Embryonic facial prominence (tissue), 1 donor: ENCODE measurements around the gene MAEA.

ENCODE experiments used
- DNase-seq: peaks from one replicate; pipeline ENCODE4 v3.0.0-alpha.2; 2016; ENCODE audit errors: extremely low spot score

MAEA gene

DNA sequence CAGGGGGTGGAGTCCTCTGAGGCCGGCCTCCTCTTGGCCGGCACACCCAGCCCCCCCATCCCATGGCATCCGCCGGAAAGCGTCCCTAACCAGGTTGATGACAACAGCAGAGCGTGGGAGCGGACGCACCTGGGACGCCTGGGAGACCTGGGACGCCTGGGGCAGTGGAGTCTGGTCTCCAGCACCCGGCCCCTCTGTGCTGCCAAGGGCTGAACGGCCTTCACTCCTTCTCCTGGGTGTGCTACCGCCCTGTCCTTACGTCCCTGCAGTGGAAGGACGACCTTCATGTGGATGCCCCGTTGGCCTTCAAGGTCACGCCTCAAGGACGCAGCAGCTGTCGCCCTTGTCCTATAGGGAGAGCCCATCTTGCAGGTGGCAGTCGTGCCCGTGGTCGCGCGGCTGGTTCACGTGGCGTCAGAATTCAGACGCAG lies 89.7 kb downstream of the MAEA start:
- DNase-seq: no peak

- no peak for DNase-seq
These were observed 90.2 kb downstream of the MAEA start for GRCh38 chr4:1379801-1380331.

DNA sequence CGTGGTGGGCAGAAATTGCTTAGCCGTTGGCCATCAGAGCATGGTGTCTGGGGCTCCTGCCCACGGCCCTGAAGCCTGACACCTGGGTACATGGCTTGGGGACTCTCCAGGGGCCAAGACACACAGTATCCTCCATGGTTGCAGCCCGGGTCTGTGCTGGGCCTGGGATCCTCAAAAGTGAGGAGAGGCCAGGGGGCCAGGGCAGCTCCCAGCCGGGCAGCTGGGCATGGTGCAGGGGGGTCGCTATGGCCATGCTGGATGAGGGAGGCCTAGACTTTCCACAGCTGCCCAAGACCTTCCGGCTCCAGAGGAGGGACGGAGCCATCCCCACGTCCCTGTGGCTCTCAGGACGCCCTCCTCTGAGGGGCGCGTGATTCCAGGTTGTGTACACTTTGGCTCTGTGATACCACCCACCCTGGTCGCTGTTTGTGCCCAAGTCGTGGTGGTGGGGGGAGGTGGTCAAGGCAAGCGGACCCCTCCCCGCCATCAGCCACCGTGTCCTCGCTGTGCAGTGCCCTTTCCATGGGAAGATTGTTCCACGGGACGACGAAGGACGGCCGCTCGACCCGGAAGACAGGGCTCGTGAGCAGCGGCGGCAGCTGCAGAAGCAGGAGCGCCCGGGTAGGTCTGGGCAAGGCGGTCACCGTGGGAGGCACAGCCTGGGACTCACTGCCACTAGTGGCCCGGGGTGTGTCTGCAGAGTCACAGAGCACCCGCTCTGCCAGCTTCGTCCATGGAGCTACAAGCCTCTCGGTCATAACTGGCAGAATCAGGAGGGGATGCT lies 90.9 kb downstream of the MAEA start:
- DNase-seq: no peak

GRCh38 chr4:1381181-1381621 lies 91.5 kb downstream of the MAEA start:
- no peak for DNase-seq

GRCh38 chr4:1381944-1382541 lies 92.4 kb downstream of the MAEA start:
- DNase-seq: no peak

DNA sequence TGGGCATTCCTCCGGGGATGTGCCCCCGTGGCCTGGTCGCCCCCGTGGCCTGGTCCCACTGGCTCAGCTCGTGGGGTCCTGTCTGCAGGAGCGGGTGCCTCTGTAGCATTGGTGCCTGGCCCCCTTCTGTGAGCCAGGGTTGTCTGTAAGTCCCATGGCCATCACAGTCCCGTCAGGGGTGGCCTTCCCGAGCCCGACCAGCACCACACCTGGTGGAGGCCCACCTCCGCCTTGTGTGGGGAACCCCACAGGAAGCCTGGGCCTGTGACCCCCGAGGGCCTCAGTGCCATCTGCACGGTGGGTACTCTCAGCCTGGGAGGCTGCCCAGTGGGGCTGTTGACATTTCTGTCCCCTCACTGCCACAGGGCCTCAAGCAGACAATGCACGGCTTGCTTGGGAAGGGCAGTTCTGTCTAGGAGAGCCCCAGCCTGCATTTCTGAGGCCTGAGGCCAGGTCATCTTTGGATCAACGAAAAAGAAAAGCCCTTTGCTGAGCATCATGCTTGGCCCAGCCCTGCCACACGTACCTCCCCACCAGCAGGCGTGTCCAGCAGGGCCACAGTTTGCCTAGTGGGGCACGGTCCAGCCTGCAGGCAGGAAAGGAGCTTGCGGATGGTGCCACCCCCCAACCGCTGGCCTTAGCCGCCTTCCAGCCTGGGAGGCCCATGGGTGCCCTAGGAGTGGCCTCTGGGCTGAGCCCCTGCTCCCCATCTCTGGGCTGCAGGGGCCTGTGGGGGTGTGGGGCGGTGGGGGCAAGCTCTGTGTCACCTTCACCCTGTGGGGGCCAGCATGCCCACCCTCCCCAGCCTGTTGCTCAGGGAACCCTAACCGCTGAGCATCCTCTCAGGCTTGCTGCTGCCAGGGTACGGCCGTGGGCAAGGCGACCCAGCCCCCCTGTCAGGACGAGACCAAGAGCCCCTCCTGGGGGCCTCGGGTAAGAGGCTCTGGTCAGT lies 93.4 kb downstream of the MAEA start:
- DNase-seq: no peak

- DNase-seq: no peak
These were observed 94.3 kb downstream of the MAEA start for GRCh38 chr4:1383728-1384591.

- DNase-seq: no peak
These were observed 95.1 kb downstream of the MAEA start for GRCh38 chr4:1384675-1385372.

DNA sequence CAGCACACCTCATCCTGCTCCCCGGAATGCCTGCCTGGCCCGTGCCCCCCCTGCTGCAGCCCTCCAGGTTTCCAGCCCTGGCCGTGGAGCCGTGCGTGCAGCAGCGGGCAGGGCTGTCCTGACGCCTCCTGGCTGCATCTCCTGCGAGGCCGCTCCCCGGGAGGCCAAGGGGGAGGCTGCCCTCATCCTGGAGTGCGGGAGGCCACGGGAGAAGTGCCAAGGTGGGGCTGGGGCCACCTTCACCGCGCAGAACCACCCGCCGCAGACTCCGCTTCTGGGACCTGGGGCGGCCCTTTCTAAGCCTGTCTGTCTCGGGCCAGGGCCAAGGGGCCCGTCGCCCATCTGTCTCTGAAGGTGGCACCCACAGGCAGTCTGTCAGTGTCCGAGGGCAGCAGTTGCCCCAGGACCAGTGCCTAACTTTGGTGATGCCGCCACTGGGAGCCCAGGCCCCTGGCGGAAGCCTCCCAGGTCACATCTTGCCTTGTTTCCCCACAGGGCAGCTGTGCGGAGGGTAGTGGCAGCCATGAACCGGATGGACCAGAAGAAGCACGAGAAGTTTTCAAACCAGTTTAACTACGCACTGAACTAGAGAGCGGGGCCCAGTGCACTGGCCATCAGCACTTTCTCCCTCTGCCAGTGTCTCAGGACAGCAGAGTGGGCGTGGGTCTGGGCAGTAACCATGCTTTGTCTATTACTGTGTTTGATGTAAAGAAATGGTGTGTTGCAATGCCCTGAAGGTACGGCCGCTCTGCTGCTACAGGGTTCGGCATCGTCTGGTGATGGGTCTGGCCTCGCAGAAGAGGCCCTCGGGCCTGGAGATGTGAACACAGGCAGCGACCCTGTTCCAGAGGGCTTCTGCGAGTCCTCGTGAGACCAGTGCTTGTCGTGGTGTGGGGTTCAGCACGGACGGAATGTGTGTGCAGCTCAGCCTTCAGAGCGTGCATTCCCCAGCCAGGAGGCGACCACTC lies 96.0 kb downstream of the MAEA start:
- no peak for DNase-seq
